HG03457 (cell line): Measurements from ENCODE around the gene TRAF3IP3.

ENCODE experiments used
- ATAC-seq: cut with Tn5 transposase; IDR thresholded peaks from one replicate; pipeline ENCODE4 v1.9.1; 2021; ENCODE audit warnings: moderate number of reproducible peaks; ENCODE audit not compliant: unreplicated experiment

Gene TRAF3IP3

DNA sequence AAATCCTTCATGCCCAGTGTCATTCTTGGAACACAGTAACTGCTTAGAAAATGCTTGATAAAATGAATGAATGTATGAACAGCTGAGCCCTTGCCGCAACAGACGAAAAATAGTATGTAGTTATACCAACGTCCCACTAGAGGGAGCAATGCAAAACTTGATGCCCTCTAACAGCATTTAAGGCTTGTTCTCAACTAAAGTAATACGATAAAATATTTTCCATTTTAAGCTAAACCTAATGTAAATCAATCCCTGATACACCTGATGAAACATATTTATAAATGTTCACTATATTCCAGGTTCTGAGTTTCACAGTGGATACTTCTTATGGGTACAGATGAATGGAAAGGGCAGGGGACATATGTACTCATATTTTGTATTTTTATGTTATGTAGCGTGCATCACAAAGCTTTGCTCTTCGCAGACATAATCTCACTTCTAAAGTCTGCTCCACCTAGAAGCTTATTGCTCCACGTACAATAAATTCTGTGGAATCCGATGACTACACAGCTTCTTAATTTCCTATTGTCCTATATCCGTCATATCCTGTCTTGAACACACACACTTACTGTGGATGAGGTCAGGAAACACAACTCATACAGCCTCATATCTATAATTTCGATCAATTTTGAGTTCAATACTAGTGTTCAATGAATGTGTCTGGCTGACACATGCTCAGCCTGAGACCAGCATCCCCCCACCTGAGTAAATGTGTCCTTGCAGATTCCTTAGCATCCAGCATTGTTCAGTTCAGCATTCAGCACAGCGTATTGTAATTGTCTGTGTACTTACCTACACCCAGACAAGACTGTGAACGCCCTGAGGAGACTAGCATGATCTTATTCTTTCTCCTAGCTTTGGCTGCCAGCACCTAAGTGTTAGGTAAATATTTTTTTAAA lies 67.5 kb downstream of the TRAF3IP3 start:
- no peak for ATAC-seq

DNA sequence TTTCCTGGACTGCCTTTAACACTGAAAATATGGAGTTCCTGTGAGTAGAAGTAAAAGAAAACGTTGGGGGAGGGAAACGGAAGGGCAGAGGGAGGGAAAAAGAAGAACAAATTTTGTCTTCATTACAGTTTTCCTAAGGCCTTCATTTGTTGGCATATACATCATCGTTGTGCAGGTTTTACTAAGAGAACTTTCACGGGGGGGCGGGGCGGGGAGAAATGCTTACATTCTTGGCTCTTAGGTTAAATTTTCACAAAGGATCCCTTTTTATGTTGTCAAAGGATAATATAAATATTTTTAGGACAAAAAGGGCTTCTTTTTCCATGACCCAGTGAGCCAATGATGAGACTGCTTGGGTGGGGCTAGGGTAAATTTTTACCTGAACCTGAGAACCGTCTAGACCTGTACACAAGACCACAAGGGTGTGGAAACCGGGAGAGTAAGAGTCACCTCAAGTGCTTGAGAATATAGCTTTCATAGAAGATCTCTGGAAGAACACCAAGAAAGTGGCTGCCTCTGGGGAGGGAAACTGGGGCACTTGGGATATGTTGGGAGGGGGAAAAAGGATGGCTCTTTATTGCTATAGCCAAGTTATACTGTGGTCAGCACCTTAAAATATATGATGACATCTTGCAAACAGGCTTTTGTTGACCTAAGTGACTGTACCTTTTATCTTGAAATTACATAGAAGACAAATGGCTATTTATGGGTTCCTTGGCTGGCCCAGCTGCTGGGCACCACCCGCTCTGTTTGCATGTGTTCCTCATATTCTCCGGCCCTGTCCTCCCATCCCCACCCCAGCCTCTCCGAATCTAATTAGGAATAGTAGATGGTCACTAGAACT lies 70.0 kb downstream of the TRAF3IP3 start:
- ATAC-seq, result no peak

DNA sequence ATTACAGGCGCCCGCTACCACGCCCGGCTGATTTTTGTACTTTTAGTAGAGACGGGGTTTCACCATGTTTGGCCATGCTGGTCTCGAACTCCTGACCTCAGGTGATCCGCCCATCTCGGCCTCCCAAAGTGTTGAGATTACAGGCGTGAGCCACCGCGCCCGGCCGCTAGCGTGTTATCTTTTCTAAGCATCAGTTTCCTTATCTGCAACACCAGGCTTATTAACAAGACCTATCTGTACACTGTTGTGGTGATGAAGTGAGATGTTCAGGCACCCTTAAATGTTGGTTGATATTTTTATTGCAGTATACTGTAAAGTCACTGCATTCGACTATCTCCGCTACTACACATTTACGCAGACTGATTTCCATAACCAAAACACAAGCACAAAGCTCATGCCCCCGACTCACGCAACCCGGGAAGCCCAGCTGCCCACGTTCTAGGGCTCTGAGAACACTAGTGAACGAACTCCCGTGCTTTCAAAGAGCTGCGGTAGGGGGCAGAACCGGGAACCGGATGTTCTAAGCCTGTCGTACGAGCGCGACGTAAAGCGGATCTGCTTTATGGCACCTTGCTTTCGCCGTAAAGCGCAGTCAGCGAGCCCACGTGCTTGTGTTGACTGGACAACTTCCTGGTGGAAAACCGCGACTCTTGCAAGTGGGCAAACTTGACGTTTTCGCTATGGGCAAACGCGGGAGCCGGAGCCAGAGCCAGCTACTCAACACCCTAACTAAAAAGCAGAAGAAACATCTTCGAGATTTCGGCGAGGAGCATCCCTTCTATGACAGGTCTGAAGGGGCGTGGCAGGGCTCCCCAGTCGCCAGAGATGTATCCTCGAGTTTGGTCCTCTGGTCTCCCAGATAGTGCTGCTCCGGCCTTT lies 71.8 kb downstream of the TRAF3IP3 start, which contains the start of gene UTP25:
UTP25 (plus strand) TSS at position 589 of the 879 bp plus-strand sequence; CDS start at position 681, 92 bp downstream.
- peak; percentile 80 for ATAC-seq

DNA sequence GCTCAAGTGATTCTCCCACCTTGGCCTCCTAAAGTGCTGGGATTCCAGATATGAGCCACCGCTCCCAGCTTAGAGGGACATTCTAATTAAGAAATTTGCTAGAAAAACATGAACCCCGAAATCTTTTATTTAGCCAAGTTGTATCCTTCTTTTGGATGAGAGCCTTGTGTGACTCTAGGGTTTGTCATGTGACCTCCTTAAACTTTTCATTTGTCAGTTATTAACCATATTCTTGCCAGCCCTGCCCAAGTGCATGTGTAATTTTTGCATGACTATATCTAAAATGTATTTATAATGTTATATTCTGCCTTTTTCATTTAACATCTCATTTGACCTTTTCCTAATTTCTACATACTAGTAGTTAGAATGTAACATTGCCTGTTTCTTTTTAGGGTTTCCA lies 73.9 kb downstream of the TRAF3IP3 start:
- no peak for ATAC-seq

DNA sequence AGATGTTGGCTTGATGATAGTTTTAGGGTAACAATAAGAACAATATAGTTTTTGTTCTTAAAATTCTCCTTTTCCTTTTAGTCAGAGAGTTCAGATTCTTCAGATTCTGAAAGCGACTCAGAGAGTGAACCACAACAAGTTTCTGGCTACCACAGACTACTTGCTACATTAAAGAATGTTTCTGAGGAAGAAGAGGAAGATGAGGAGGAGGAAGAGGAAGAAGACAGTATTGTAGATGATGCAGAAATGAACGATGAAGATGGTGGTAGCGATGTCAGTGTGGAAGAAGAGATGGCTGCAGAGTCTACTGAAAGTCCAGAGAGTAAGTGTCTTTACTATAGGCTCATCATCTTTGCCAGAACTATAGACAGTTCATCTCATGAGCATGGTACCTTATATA lies 74.9 kb downstream of the TRAF3IP3 start:
- no peak for ATAC-seq

DNA sequence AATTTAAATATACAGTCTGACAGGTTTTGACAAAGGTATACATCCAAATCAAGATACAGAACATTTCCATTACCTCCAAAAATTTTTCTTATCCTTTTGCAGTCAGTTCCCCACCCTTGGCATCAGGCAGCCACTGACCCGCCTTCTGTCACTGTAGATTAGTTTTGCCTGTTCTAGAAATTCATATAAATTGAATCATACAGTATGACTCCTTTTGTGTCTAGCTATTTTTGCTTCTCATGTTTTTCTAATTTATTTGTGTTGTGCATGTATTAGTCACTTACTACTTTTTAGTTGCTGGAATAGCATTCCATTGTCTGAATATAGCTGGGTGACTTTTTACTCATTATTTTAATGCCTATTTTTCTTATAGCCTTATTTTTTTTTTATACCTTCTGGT lies 75.8 kb downstream of the TRAF3IP3 start:
- no peak for ATAC-seq
